Measurements from ENCODE around the gene SEZ6L.

GRCh38 chr22:26276529-26277160, 107.4 kb downstream of the SEZ6L start:
- no peak for TF ChIP-seq CTCF (IDR thresholded peaks at IDR 0.05)
- TF ChIP-seq POLR2A (IDR thresholded peaks at IDR 0.05), result no peak
